B cell (primary cell): Measurements from ENCODE around the gene ZBTB37. TPM values are rescaled to one million over a fixed set of nuclear protein-coding genes. Genes with fewer than 3 reads are reported as not detected.

Experiments used
- ATAC-seq: fragments of 200-7000 bp; cut with Tn5 transposase; one replicate; pipeline ENCODE4 v1.10.0; 2021; ENCODE audit warnings: low read depth, mild to moderate bottlenecking, moderate number of reproducible peaks, moderate library complexity
- CTCF ChIA-PET: fragments of 350-600 bp; sonication (Branson Sonifier 250); formaldehyde crosslinking; loops from one replicate; lab custom pipeline; 2021; ENCODE audit warnings: antibody characterized with exemption, inconsistent platforms; lab: Charles Lee
- POLR2A ChIA-PET: fragments of 350-600 bp; sonication (Branson Sonifier 250); formaldehyde crosslinking; loops from one replicate; lab custom pipeline; 2021; ENCODE audit warnings: antibody characterized with exemption; lab: Charles Lee
- DNase-seq: peaks from one replicate; pipeline ENCODE4 v3.0.0; 2013
- H2AFZ ChIP-seq: 2 replicates; pipeline ENCODE4 v1.6.1; 2012; ENCODE audit warnings: mild to moderate bottlenecking, low read depth, low read length; ENCODE audit not compliant: insufficient read depth, poor library complexity, severe bottlenecking
- H3K27ac ChIP-seq, 2 donors: 1 replicate in 1 of 2; 2 replicates in 1 of 2; pipeline ENCODE4 v1.5.1; 2012 to 2013; ENCODE audit warnings: low read length in 2 of 2, mild to moderate bottlenecking in 2 of 2, moderate library complexity in 1 of 2
- H3K27me3 ChIP-seq, 4 experiments: fragments of 200-600 bp in 1 of 4; sonication (generic) in 1 of 4; replicated peaks in 1 of 4; 1 replicate in 2 of 4; 2 replicates in 2 of 4; pipeline versions ENCODE4 v1.6.1 to v1.7.0; 2013 to 2016; ENCODE audit warnings: low read length in 3 of 4, mild to moderate bottlenecking in 2 of 4, mixed read lengths in 1 of 4, moderate library complexity in 1 of 4; ENCODE audit not compliant: insufficient read depth in 4 of 4, control insufficient read depth in 3 of 4; ENCODE audit errors: control extremely low read depth in 1 of 4
- H3K36me3 ChIP-seq, 2 experiments: replicated peaks in 1 of 2; 1 replicate in 1 of 2; 2 replicates in 1 of 2; pipeline versions ENCODE4 v1.6.1 to v1.7.1; 2013; ENCODE audit warnings: low read length in 1 of 2; ENCODE audit not compliant: insufficient read depth in 2 of 2, control insufficient read depth in 1 of 2; ENCODE audit errors: control extremely low read depth in 1 of 2, extremely low read depth in 1 of 2
- H3K4me1 ChIP-seq, 2 donors: fragments of 200-600 bp in 1 of 2; sonication (generic) in 1 of 2; 1 replicate in 1 of 2; 2 replicates in 1 of 2; pipeline versions ENCODE4 v1.5.1 to v1.6.1; 2013 to 2017; ENCODE audit warnings: low read length in 2 of 2; ENCODE audit not compliant: control insufficient read depth in 2 of 2, insufficient read depth in 2 of 2
- H3K4me2 ChIP-seq: replicated peaks from 2 replicates; pipeline ENCODE3; 2012; ENCODE audit warnings: mild to moderate bottlenecking, low read depth, low read length; ENCODE audit not compliant: poor library complexity, severe bottlenecking
- H3K4me3 ChIP-seq, 5 experiments: fragments of 200-600 bp in 1 of 5; sonication (generic) in 1 of 5; 1 replicate in 3 of 5; 2 replicates in 2 of 5; pipeline versions ENCODE4 v1.5.1 to v1.7.0; 2011 to 2016; ENCODE audit warnings: low read length in 4 of 5, mild to moderate bottlenecking in 4 of 5, low read depth in 2 of 5, control low read depth in 1 of 5, moderate library complexity in 1 of 5; ENCODE audit not compliant: insufficient read depth in 1 of 5; ENCODE audit errors: control extremely low read depth in 1 of 5, extremely low read depth in 1 of 5
- H3K79me2 ChIP-seq: fragments of 200-600 bp; sonication (generic); one replicate; pipeline ENCODE4 v1.6.0; 2016; ENCODE audit warnings: low read length; ENCODE audit not compliant: control insufficient read depth, insufficient read depth
- H3K9ac ChIP-seq: fragments of 200-600 bp; sonication (generic); 2 replicates; pipeline ENCODE4 v1.6.1; 2017; ENCODE audit warnings: mild to moderate bottlenecking, low read length, moderate library complexity
- H3K9me3 ChIP-seq, 3 donors: one replicate each; pipeline versions ENCODE4 v1.6.1 to v1.7.1; 2013; ENCODE audit warnings: low read length in 2 of 3; ENCODE audit not compliant: control insufficient read depth in 2 of 3, insufficient read depth in 1 of 3; ENCODE audit errors: control extremely low read depth in 1 of 3
- H4K20me1 ChIP-seq: 2 replicates; pipeline ENCODE4 v1.6.0; 2012; ENCODE audit warnings: mild to moderate bottlenecking, low read length; ENCODE audit not compliant: insufficient read depth, control insufficient read depth, poor library complexity, severe bottlenecking
- H3K27ac Mint-ChIP-seq: one replicate; pipeline ENCODE4 v1.8.0; 2021; ENCODE audit warnings: mixed read lengths
- H3K27me3 Mint-ChIP-seq: one replicate; pipeline ENCODE4 v1.8.0; 2021; ENCODE audit warnings: mixed read lengths
- H3K4me1 Mint-ChIP-seq: one replicate; pipeline ENCODE4 v1.8.0; 2021; ENCODE audit warnings: mixed read lengths
- H3K4me3 Mint-ChIP-seq: one replicate; pipeline ENCODE4 v1.8.0; 2021; ENCODE audit warnings: mixed read lengths
- H3K9me3 Mint-ChIP-seq: one replicate; pipeline ENCODE4 v1.8.0; 2022; ENCODE audit warnings: mixed read lengths; ENCODE audit not compliant: insufficient read depth
- EZH2 ChIP-seq: IDR thresholded peaks from 2 replicates; pipeline ENCODE4 v1.6.1; 2012; ENCODE audit warnings: borderline replicate concordance, low read depth, mild to moderate bottlenecking, moderate library complexity, low read length; ENCODE audit not compliant: insufficient read depth, poor library complexity, severe bottlenecking
- WGBS: methylation state at CpG from one replicate; pipeline ENCODE4 v1.1.5; 2013; ENCODE audit warnings: missing lambda C conversion rate; ENCODE audit not compliant: insufficient coverage; 5-methylcytosine and 5-hydroxymethylcytosine counted together
- intact Hi-C: fragments of 100-400 bp; cut with micrococcal nuclease; formaldehyde crosslinking; loops from one replicate; pipeline ENCODE4 v1.10.0; 2022
- polyA plus RNA-seq: library from polyadenylated mRNA; depleted of rRNA; stranded (reverse); fragments of >200 nt; gene quantifications from 2 replicates; pipeline ENCODE4 v1.2.3, GENCODE V29; 2012
- total RNA-seq, 2 donors: library from RNA; stranded (reverse); fragments of 120-200 nt in 1 of 2; gene quantifications; 1 replicate in 1 of 2; 2 replicates in 1 of 2; pipeline versions ENCODE4 v1.2.3 to v1.2.4, GENCODE V29; 2013 to 2022
- TF ChIP-seq, protein P1 (sequence below): fragments of 200-600 bp; IDR thresholded peaks from one replicate; pipeline ENCODE4 v1.8.0; 2022; ENCODE audit warnings: antibody characterized with exemption, mild to moderate bottlenecking

Gene ZBTB37
- total and polyA plus RNA-seq, 2 donors (not counting 1 experiment from before 2014, with no cell fraction given) = 4.9 to 37.1 TPM

GRCh38 chr1:173915596-173915995, 47.4 kb downstream of the ZBTB37 start:
- Histone ChIP-seq H3K4me3 (no peak overlapping the region), H3K27me3 (no peaks in the 10 kb centered on the region), H3K36me3 (no peaks in the 10 kb centered on the region), H4K20me1 (no peaks in the 10 kb centered on the region), H3K4me2 (no peak overlapping the region), H3K4me1 (no peaks in the 10 kb centered on the region), H3K79me2 (no peaks in the 10 kb centered on the region), H3K9ac (no peak overlapping the region), H2AFZ (no peak overlapping the region), H3K27ac (no peak overlapping the region), H3K9me3 (no peaks in the 10 kb centered on the region)
- WGBS = 100% methylated on average over 2 of the region's 2 CpGs
- POLR2A ChIA-PET = no interaction called here
- Mint-ChIP-seq H3K27ac (no peak overlapping the region), H3K4me3 (no peak overlapping the region), H3K27me3 (no peaks in the 10 kb centered on the region), H3K9me3 (peaks cover 2% of the 10 kb centered on the region), H3K4me1 (no peaks in the 10 kb centered on the region)
- CTCF ChIA-PET = no interaction called here
- intact Hi-C loops = no loop called here
- no peak for DNase-seq
- no peak for TF ChIP-seq EZH2
- ATAC-seq = no peak

DNA sequence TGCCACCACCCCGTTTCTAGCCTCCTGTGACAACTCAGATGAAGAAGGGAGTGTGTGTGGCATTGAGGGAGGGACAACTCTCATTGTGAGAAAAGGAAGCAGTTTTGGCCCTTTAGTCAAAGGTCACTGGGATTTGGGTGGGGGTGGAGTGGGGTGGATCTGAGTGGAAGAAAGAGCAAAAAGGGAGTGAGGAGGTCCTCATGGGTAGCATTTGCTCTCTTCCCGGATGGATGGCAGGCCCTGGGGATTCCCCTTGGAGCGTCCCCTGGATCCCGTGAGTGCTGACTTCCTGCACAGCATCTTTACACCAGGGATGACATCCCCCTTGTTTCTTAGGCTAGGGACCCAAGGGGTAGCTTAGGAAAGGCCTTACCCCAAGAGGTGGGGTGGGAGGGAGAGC, 48.5 kb downstream of the ZBTB37 start:
- Mint-ChIP-seq H3K27ac (no peak overlapping the region), H3K27me3 (no peaks in the 10 kb centered on the region), H3K9me3 (peaks cover 2% of the 10 kb centered on the region), H3K4me3 (no peak overlapping the region), H3K4me1 (no peaks in the 10 kb centered on the region)
- TF ChIP-seq, protein P1, sequence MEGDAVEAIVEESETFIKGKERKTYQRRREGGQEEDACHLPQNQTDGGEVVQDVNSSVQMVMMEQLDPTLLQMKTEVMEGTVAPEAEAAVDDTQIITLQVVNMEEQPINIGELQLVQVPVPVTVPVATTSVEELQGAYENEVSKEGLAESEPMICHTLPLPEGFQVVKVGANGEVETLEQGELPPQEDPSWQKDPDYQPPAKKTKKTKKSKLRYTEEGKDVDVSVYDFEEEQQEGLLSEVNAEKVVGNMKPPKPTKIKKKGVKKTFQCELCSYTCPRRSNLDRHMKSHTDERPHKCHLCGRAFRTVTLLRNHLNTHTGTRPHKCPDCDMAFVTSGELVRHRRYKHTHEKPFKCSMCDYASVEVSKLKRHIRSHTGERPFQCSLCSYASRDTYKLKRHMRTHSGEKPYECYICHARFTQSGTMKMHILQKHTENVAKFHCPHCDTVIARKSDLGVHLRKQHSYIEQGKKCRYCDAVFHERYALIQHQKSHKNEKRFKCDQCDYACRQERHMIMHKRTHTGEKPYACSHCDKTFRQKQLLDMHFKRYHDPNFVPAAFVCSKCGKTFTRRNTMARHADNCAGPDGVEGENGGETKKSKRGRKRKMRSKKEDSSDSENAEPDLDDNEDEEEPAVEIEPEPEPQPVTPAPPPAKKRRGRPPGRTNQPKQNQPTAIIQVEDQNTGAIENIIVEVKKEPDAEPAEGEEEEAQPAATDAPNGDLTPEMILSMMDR = no peak
- no peak for TF ChIP-seq EZH2
- no peaks in the 10 kb centered on the region for H3K9me3 ChIP-seq
- WGBS = 95% methylated on average over 4 of the region's 4 CpGs
- no peak overlapping the region for H3K9ac ChIP-seq
- no peaks in the 10 kb centered on the region for H3K36me3 ChIP-seq
- no peaks in the 10 kb centered on the region for H3K79me2 ChIP-seq
- no peak for DNase-seq
- H3K4me1 ChIP-seq = no peaks in the 10 kb centered on the region
- no peaks in the 10 kb centered on the region for H4K20me1 ChIP-seq
- H2AFZ ChIP-seq = no peak overlapping the region
- CTCF ChIA-PET = no interaction called here
- intact Hi-C loops = no loop called here
- no peak overlapping the region for H3K4me2 ChIP-seq
- no peaks in the 10 kb centered on the region for H3K27me3 ChIP-seq
- no peak for ATAC-seq
- no peak overlapping the region for H3K27ac ChIP-seq
- no peak overlapping the region for H3K4me3 ChIP-seq
- POLR2A ChIA-PET = no interaction called here
